ENCODE results near the gene DTX3. TPM values are rescaled to one million over a fixed set of nuclear protein-coding genes. Genes with fewer than 3 reads are reported as not detected.

The DTX3 gene
- total RNA-seq, 1 experiment from 2014 or later, result 57.0 TPM

DNA sequence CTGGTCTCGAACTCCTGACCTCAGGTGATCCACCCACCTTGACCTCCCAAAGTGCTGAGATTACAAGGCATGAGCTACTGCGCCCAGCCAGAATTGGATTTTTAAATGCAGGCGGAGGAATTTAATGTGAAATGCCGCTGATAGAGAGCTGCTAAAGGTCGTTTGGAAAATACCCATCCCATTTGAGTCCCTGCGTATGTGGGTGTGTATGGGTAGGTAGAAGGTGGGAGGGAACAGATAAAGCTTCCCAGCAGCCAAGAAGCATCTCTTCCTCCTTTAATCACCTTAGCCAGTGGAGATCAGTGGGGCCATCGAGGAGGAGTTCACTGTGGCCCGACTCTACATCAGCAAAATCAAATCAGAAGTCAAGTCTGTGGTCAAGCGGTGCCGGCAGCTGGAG lies 29.8 kb upstream of the DTX3 start:
- H3K9me3 Mint-ChIP-seq, result no peaks in the 10 kb centered on the region
- no peaks in the 10 kb centered on the region for H3K4me1 Mint-ChIP-seq
- DNase-seq (ENCODE audit: low spot score) (no peak), ATAC-seq (no peak)
- peaks cover 57% of the 10 kb centered on the region for H3K36me3 Mint-ChIP-seq
- no peak for TF ChIP-seq SOX15 (CRISPR knock-in tag; IDR thresholded peaks at IDR 0.05)
- no peak overlapping the region for H3K4me3 Mint-ChIP-seq
- H3K27me3 Mint-ChIP-seq (ENCODE audit: low read depth), result no peaks in the 10 kb centered on the region; the same call in 1 of the 2 replicates
- ChIA-PET CTCF (interaction anchor here (1.5 to 2.6 kb wide), 2 partner anchors 9 to 58 kb away, joined by 6 to 8 read pairs; partner anchors contain the start of gene B4GALNT1), POLR2A (no interaction called here)
- no peak overlapping the region for H3K27ac Mint-ChIP-seq

DNA sequence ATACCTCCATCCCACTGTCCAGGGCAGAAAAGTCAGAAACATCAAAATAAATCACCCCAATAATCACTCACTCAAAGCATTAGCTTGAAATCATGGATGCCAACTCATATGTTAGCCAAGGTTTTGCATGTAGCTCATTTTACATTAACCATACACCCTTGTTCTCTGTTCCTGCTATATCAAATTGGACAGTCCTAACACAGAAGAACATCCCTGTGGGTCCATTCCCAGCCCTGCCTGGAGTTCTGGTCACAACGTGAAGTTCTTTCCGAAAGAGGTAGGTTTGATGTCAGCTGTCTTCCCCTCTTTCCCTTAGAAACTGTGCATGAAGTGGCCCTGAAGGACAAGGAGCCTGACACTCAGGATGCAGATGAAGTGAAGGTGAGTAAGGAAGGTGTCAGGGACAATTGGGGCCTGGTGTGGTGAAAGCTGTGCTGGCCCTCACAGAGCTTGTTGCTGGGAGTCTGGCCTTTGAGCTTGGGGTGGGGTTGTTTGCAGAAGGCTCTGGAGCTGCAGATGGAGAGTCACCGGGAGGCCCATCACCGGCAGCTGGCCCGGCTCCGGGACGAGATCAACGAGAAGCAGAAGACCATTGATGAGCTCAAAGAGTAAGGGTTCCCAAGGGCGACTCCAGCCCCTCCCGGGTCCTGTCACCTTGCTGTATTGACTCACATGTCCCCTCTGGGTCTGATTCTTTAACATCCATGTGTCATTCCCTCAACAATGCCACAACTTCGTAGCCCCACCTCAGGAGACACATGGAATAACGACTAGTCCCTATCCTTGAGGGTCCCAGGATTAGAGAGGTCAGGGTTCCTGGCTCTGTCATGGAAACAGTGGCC lies 28.6 kb upstream of the DTX3 start:
- ChIA-PET POLR2A (no interaction called here), CTCF (interaction anchor here (2.6 kb wide), 1 partner anchor 57 kb away, joined by 8 read pairs; the partner anchor contains the start of gene B4GALNT1)
- DNase-seq (ENCODE audit: low spot score) (no peak), ATAC-seq (no peak)
- Mint-ChIP-seq H3K4me3 (no peak overlapping the region), H3K27me3 (ENCODE audit: low read depth) (no peaks in the 10 kb centered on the region; the same call in 1 of the 2 replicates), H3K9me3 (no peaks in the 10 kb centered on the region), H3K4me1 (no peaks in the 10 kb centered on the region), H3K36me3 (peaks cover 58% of the 10 kb centered on the region), H3K27ac (no peak overlapping the region)
- TF ChIP-seq, protein P1, sequence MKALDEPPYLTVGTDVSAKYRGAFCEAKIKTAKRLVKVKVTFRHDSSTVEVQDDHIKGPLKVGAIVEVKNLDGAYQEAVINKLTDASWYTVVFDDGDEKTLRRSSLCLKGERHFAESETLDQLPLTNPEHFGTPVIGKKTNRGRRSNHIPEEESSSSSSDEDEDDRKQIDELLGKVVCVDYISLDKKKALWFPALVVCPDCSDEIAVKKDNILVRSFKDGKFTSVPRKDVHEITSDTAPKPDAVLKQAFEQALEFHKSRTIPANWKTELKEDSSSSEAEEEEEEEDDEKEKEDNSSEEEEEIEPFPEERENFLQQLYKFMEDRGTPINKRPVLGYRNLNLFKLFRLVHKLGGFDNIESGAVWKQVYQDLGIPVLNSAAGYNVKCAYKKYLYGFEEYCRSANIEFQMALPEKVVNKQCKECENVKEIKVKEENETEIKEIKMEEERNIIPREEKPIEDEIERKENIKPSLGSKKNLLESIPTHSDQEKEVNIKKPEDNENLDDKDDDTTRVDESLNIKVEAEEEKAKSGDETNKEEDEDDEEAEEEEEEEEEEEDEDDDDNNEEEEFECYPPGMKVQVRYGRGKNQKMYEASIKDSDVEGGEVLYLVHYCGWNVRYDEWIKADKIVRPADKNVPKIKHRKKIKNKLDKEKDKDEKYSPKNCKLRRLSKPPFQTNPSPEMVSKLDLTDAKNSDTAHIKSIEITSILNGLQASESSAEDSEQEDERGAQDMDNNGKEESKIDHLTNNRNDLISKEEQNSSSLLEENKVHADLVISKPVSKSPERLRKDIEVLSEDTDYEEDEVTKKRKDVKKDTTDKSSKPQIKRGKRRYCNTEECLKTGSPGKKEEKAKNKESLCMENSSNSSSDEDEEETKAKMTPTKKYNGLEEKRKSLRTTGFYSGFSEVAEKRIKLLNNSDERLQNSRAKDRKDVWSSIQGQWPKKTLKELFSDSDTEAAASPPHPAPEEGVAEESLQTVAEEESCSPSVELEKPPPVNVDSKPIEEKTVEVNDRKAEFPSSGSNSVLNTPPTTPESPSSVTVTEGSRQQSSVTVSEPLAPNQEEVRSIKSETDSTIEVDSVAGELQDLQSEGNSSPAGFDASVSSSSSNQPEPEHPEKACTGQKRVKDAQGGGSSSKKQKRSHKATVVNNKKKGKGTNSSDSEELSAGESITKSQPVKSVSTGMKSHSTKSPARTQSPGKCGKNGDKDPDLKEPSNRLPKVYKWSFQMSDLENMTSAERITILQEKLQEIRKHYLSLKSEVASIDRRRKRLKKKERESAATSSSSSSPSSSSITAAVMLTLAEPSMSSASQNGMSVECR (CRISPR knock-in tag; IDR thresholded peaks at IDR 0.05; ENCODE audit: borderline replicate concordance), result no peak
- peak; percentile 17; the same call in 1 of the 2 replicates for TF ChIP-seq GABPB1 (CRISPR knock-in tag; IDR thresholded peaks at IDR 0.05)

DNA sequence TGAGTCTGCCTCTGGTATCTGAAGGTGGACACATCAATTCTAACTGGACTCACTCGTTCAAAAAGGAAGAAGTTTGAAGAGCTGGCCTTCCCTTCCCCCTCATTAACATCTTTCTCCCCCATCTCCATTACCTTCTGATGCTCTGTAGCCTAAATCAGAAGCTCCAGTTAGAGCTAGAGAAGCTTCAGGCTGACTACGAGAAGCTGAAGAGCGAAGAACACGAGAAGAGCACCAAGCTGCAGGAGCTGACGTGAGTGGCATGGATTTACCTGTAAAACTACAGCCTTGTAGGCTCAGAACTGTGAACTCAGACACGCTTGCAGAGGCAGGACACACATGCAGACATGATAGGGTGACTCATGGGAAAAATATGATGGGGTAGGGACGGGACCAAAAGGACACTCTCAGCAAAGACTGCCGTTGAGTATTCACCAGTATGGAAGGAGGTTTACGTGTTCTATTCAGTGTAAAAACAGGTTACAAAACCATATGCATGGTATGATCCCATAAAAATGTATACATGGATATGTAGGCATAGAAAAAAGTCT lies 27.9 kb upstream of the DTX3 start:
- no peak for DNase-seq (ENCODE audit: low spot score)
- H3K4me3 Mint-ChIP-seq, result no peak overlapping the region
- POLR2A ChIA-PET, result no interaction called here
- H3K4me1 Mint-ChIP-seq, result no peaks in the 10 kb centered on the region
- no peak for ATAC-seq
- CTCF ChIA-PET, result interaction anchor here (2.6 kb wide), 1 partner anchor 56 kb away, joined by 8 read pairs; the partner anchor contains the start of gene B4GALNT1
- no peak for TF ChIP-seq ZNF263 (CRISPR knock-in tag; IDR thresholded peaks at IDR 0.05; ENCODE audit: low read depth)
- no peak for TF ChIP-seq HMGA2 (CRISPR knock-in tag; IDR thresholded peaks at IDR 0.05)
- no peak for TF ChIP-seq ZBTB21 (CRISPR knock-in tag; IDR thresholded peaks at IDR 0.05; ENCODE audit: borderline replicate concordance)
- no peak for TF ChIP-seq MXD4 (CRISPR knock-in tag; IDR thresholded peaks at IDR 0.05; ENCODE audit: borderline replicate concordance)
- no peaks in the 10 kb centered on the region; the same call in 1 of the 2 replicates for H3K27me3 Mint-ChIP-seq (ENCODE audit: low read depth)
- H3K9me3 Mint-ChIP-seq, result no peaks in the 10 kb centered on the region
- H3K27ac Mint-ChIP-seq, result no peak overlapping the region
- H3K36me3 Mint-ChIP-seq, result peaks cover 59% of the 10 kb centered on the region

DNA sequence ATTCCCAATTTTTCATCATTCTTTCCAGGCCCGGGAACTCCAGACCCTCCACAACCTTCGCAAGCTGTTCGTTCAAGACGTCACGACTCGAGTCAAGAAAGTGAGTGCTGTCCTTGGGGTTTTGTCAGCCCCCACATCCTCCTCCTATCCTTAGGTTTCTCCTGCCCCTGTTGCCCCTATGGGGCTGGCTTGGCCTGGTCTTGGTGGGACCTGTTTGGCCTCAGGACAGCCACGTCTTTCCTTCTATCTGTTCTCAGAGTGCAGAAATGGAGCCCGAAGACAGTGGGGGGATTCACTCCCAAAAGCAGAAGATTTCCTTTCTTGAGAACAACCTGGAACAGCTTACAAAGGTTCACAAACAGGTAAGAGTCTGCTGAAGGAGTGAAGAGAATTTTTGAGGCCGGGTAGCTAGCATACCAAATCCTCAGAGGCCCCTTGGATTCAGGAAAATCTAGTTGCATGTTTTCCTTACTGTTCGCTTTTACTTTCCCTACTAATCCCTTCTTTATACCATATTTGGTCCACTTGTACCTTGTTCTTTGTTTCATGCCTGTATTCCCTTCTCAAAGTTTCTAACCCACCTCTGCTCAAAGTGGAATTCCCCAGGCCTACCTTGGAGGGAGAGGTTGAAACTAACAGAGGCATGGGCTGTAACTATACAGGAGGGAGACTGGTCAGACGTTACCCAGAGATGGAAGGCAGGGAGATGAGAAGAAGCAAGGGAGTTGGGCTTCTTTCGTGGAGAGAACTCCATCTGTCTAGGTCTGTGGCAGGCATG lies 26.5 kb upstream of the DTX3 start:
- DNase-seq (ENCODE audit: low spot score) (no peak), ATAC-seq (no peak)
- H3K9me3 Mint-ChIP-seq, result no peaks in the 10 kb centered on the region
- POLR2A ChIA-PET, result no interaction called here
- no peak overlapping the region for H3K27ac Mint-ChIP-seq
- H3K36me3 Mint-ChIP-seq, result peaks cover 47% of the 10 kb centered on the region
- H3K27me3 Mint-ChIP-seq (ENCODE audit: low read depth), result no peaks in the 10 kb centered on the region; the same call in 1 of the 2 replicates
- no peaks in the 10 kb centered on the region for H3K4me1 Mint-ChIP-seq
- CTCF ChIA-PET, result no interaction called here
- H3K4me3 Mint-ChIP-seq, result no peak overlapping the region
- TF ChIP-seq JUN (CRISPR knock-in tag; IDR thresholded peaks at IDR 0.05), result no peak
- TF ChIP-seq, protein P2, sequence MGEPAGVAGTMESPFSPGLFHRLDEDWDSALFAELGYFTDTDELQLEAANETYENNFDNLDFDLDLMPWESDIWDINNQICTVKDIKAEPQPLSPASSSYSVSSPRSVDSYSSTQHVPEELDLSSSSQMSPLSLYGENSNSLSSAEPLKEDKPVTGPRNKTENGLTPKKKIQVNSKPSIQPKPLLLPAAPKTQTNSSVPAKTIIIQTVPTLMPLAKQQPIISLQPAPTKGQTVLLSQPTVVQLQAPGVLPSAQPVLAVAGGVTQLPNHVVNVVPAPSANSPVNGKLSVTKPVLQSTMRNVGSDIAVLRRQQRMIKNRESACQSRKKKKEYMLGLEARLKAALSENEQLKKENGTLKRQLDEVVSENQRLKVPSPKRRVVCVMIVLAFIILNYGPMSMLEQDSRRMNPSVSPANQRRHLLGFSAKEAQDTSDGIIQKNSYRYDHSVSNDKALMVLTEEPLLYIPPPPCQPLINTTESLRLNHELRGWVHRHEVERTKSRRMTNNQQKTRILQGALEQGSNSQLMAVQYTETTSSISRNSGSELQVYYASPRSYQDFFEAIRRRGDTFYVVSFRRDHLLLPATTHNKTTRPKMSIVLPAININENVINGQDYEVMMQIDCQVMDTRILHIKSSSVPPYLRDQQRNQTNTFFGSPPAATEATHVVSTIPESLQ (CRISPR knock-in tag; IDR thresholded peaks at IDR 0.05), result no peak
- TF ChIP-seq GABPB1 (CRISPR knock-in tag; IDR thresholded peaks at IDR 0.05), result no peak
- TF ChIP-seq, protein P3, sequence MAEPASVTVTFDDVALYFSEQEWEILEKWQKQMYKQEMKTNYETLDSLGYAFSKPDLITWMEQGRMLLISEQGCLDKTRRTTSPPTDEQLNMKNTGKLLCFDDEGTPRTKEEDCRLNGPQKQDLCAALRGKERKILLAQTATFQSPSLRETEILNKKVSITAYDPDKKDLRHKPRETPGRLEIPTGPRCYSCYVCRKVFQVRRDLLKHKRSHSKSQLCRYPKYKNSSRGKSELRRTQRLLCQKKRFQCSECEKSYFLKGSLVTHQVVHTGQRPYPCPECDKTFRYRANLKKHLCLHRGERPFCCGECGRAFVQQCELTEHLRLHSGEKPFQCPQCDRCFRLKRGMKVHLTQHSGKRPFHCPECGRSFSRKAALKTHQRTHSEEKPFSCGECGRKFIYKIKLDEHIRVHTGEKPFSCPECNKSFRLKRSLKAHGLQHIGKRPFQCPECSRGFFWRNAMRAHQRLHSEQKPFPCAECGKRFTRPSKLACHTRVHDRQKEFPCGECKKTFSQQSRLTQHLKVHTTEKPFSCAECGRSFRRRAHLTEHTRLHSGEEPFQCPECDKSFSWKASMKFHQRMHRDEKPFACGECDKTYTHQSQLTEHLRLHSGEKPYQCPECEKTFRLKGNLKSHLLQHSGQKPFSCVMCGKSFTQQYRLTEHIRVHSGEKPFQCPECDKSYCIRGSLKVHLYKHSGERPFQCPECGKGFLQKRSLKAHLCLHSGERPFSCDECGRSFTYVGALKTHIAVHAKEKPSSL (CRISPR knock-in tag; conservative IDR thresholded peaks at IDR 0.05), result no peak
- TF ChIP-seq, protein P4, sequence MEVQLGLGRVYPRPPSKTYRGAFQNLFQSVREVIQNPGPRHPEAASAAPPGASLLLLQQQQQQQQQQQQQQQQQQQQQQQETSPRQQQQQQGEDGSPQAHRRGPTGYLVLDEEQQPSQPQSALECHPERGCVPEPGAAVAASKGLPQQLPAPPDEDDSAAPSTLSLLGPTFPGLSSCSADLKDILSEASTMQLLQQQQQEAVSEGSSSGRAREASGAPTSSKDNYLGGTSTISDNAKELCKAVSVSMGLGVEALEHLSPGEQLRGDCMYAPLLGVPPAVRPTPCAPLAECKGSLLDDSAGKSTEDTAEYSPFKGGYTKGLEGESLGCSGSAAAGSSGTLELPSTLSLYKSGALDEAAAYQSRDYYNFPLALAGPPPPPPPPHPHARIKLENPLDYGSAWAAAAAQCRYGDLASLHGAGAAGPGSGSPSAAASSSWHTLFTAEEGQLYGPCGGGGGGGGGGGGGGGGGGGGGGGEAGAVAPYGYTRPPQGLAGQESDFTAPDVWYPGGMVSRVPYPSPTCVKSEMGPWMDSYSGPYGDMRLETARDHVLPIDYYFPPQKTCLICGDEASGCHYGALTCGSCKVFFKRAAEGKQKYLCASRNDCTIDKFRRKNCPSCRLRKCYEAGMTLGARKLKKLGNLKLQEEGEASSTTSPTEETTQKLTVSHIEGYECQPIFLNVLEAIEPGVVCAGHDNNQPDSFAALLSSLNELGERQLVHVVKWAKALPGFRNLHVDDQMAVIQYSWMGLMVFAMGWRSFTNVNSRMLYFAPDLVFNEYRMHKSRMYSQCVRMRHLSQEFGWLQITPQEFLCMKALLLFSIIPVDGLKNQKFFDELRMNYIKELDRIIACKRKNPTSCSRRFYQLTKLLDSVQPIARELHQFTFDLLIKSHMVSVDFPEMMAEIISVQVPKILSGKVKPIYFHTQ (CRISPR knock-in tag; IDR thresholded peaks at IDR 0.05), result no peak
- TF ChIP-seq ZNF219 (CRISPR knock-in tag; IDR thresholded peaks at IDR 0.05; ENCODE audit: borderline replicate concordance), result no peak
- TF ChIP-seq ZBTB21 (CRISPR knock-in tag; IDR thresholded peaks at IDR 0.05; ENCODE audit: borderline replicate concordance), result no peak
- no peak for TF ChIP-seq CBFB (CRISPR knock-in tag; IDR thresholded peaks at IDR 0.05; ENCODE audit: low read depth)
